HepG2 (cell line): Measurements from ENCODE around the gene CDNF. TPM values are rescaled to one million over a fixed set of nuclear protein-coding genes. Genes with fewer than 3 reads are reported as not detected.

Source experiments
- FOXK1 ChIP-seq: sonication (generic); formaldehyde crosslinking; IDR thresholded peaks from 2 replicates; pipeline ENCODE4 v1.4.0; 2020; ENCODE audit warnings: low read depth, missing genetic modification reagents, borderline replicate concordance
- JARID2 ChIP-seq: sonication (generic); formaldehyde crosslinking; IDR thresholded peaks from 2 replicates; pipeline ENCODE4 v1.8.1; 2023; ENCODE audit warnings: missing genetic modification reagents, inconsistent platforms; ENCODE audit not compliant: insufficient replicate concordance
- LCORL ChIP-seq, 2 experiments: fragments of 450-650 bp in 1 of 2; sonication (generic) in 1 of 2; formaldehyde crosslinking in 1 of 2; IDR thresholded peaks; 2 replicates each; pipeline versions ENCODE4 v1.5.0 to v1.6.1; 2017 to 2020; ENCODE audit warnings: antibody characterized with exemption in 1 of 2, missing genetic modification reagents in 1 of 2
- PHB2 ChIP-seq: fragments of 450-650 bp; IDR thresholded peaks from 2 replicates; pipeline ENCODE4 v1.6.1; 2018; ENCODE audit not compliant: partially characterized antibody
- RBFOX2 ChIP-seq: fragments of 200-400 bp; formaldehyde crosslinking; IDR thresholded peaks from 2 replicates; pipeline ENCODE4 v1.6.1; 2017; ENCODE audit warnings: low read depth, mild to moderate bottlenecking, low read length
- RNF219 ChIP-seq: sonication (generic); formaldehyde crosslinking; IDR thresholded peaks from 2 replicates; pipeline ENCODE4 v1.5.0; 2020; ENCODE audit warnings: mild to moderate bottlenecking, missing genetic modification reagents
- RORA ChIP-seq: sonication (generic); formaldehyde crosslinking; IDR thresholded peaks from 2 replicates; pipeline ENCODE4 v1.5.0; 2020; ENCODE audit warnings: mild to moderate bottlenecking, missing genetic modification reagents, moderate library complexity
- SP2 ChIP-seq: sonication (generic); formaldehyde crosslinking; IDR thresholded peaks from 2 replicates; pipeline ENCODE4 v1.5.1; 2020; ENCODE audit warnings: mild to moderate bottlenecking, missing genetic modification reagents
- SPEN ChIP-seq: sonication (generic); formaldehyde crosslinking; IDR thresholded peaks from 2 replicates; pipeline ENCODE4 v1.5.1; 2020; ENCODE audit warnings: low read depth, mild to moderate bottlenecking, missing genetic modification reagents
- TERF1 ChIP-seq: sonication (generic); formaldehyde crosslinking; IDR thresholded peaks from 2 replicates; pipeline ENCODE4 v1.8.0; 2022; ENCODE audit warnings: mild to moderate bottlenecking, missing genetic modification reagents, moderate library complexity
- ZBTB3 ChIP-seq: sonication (generic); formaldehyde crosslinking; IDR thresholded peaks from 2 replicates; pipeline ENCODE4 v1.4.0; 2020; ENCODE audit warnings: low read depth, mild to moderate bottlenecking, moderate library complexity, missing genetic modification reagents, borderline replicate concordance
- ZBTB33 ChIP-seq: sonication (generic); formaldehyde crosslinking; IDR thresholded peaks from 2 replicates; pipeline ENCODE4 v1.4.0; 2020; ENCODE audit warnings: missing genetic modification reagents
- ZBTB39 ChIP-seq: sonication (generic); formaldehyde crosslinking; IDR thresholded peaks from 2 replicates; pipeline ENCODE4 v1.5.0; 2020; ENCODE audit warnings: missing genetic modification reagents
- ZNF510 ChIP-seq: sonication (generic); formaldehyde crosslinking; IDR thresholded peaks from 2 replicates; pipeline ENCODE4 v1.4.0; 2020; ENCODE audit warnings: low read depth, mild to moderate bottlenecking, missing genetic modification reagents
- ZNF83 ChIP-seq: sonication (generic); formaldehyde crosslinking; IDR thresholded peaks from 2 replicates; pipeline ENCODE4 v1.4.0; 2020; ENCODE audit warnings: missing genetic modification reagents, mild to moderate bottlenecking, borderline replicate concordance
- polyA plus RNA-seq, 8 experiments: library from polyadenylated mRNA; depleted of rRNA in 3 of 8; stranded (reverse) in 7 of 8; unstranded in 1 of 8; fragments of >200 nt; fragmentation: Illumina TruSeq in 4 of 8; extraction: Trizol in 4 of 8; gene quantifications; 2 replicates each; pipeline versions ENCODE4 v1.2.1 to v1.2.3, GENCODE V29; 2011 to 2016; ENCODE audit warnings: low read depth in 4 of 8, missing spikeins in 1 of 8, mixed read lengths in 1 of 8; ENCODE audit not compliant: insufficient read depth in 1 of 8
- total RNA-seq, 5 experiments: library from RNA; depleted of rRNA; stranded (reverse); fragments of >200 nt; fragmentation: Illumina TruSeq; extraction: Trizol; gene quantifications; 2 replicates each; pipeline ENCODE4 v1.2.3, GENCODE V29; 2016; ENCODE audit warnings: low read depth in 1 of 5
- TF ChIP-seq, protein P1 (sequence below): sonication (generic); formaldehyde crosslinking; IDR thresholded peaks from 2 replicates; pipeline ENCODE4 v1.4.0; 2020; ENCODE audit warnings: missing genetic modification reagents, borderline replicate concordance
- TF ChIP-seq, protein P2 (sequence below): IDR thresholded peaks from 2 replicates; pipeline ENCODE4 v1.6.1; 2016

CDNF gene
- total and polyA plus RNA-seq, 2 of the 13 experiments (the other 11 are each of a cell fraction or from before 2014, with no cell fraction given): 0.29 to 0.33 TPM

- TF ChIP-seq, protein P1, sequence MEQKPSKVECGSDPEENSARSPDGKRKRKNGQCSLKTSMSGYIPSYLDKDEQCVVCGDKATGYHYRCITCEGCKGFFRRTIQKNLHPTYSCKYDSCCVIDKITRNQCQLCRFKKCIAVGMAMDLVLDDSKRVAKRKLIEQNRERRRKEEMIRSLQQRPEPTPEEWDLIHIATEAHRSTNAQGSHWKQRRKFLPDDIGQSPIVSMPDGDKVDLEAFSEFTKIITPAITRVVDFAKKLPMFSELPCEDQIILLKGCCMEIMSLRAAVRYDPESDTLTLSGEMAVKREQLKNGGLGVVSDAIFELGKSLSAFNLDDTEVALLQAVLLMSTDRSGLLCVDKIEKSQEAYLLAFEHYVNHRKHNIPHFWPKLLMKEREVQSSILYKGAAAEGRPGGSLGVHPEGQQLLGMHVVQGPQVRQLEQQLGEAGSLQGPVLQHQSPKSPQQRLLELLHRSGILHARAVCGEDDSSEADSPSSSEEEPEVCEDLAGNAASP (CRISPR knock-in tag): no peak
- TF ChIP-seq ZNF510 (CRISPR knock-in tag) (no peak), ZBTB3 (CRISPR knock-in tag) (no peak), TERF1 (CRISPR knock-in tag) (no peak), JARID2 (CRISPR knock-in tag) (no peak), SPEN (peak; percentile 69; the same call in 1 of the 2 replicates), ZBTB33 (CRISPR knock-in tag) (no peak), RBFOX2 (peak; percentile 90), FOXK1 (CRISPR knock-in tag) (peak; percentile 67; the same call in 1 of the 2 replicates), ZBTB39 (CRISPR knock-in tag) (no peak), LCORL (IDR thresholded peaks at IDR 0.05) (no peak), LCORL (CRISPR knock-in tag; IDR thresholded peaks at IDR 0.05) (no peak; the same call in 1 of the 2 replicates), SP2 (CRISPR knock-in tag) (peak; percentile 86), PHB2 (no peak), RNF219 (no peak), ZNF83 (CRISPR knock-in tag) (peak; percentile 88; the same call in 1 of the 2 replicates), RORA (no peak)
- TF ChIP-seq, protein P2, sequence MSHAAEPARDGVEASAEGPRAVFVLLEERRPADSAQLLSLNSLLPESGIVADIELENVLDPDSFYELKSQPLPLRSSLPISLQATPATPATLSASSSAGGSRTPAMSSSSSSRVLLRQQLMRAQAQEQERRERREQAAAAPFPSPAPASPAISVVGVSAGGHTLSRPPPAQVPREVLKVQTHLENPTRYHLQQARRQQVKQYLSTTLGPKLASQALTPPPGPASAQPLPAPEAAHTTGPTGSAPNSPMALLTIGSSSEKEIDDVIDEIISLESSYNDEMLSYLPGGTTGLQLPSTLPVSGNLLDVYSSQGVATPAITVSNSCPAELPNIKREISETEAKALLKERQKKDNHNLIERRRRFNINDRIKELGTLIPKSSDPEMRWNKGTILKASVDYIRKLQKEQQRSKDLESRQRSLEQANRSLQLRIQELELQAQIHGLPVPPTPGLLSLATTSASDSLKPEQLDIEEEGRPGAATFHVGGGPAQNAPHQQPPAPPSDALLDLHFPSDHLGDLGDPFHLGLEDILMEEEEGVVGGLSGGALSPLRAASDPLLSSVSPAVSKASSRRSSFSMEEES (CRISPR knock-in tag): 0 out of 2 replicates have a peak, but pooled peaks have one; percentile 19
Measured at GRCh38 chr10:14837757-14838581, at the start of gene CDNF, which contains the start of the genes HSPA14 and MSANTD7 (continued).
